Measurements from ENCODE around the gene METTL21C.
A peak's percentile ranks its signal among the peaks of the same experiment; 100 is the strongest.

Gene METTL21C

GRCh38 chr13:102667023-102667422 is 27.8 kb downstream of the METTL21C start:
- no peak for DNase-seq

- no peak for DNase-seq
These were observed 35.6 kb downstream of the METTL21C start for GRCh38 chr13:102659168-102659713.

- DNase-seq: no peak
These were observed 36.2 kb downstream of the METTL21C start for GRCh38 chr13:102658660-102659059.

GRCh38 chr13:102657630-102658029 is 37.2 kb downstream of the METTL21C start:
- DNase-seq: no peak

GRCh38 chr13:102654756-102655155 is 40.1 kb downstream of the METTL21C start:
- no peak for DNase-seq

- DNase-seq: no peak
These were observed 43.0 kb downstream of the METTL21C start for GRCh38 chr13:102651892-102652291.

- DNase-seq: no peak
These were observed 43.5 kb downstream of the METTL21C start for GRCh38 chr13:102651392-102651791.

- DNase-seq: no peak
These were observed 44.4 kb downstream of the METTL21C start for GRCh38 chr13:102650444-102650843.

GRCh38 chr13:102648046-102648445 is 46.8 kb downstream of the METTL21C start:
- no peak for DNase-seq

GRCh38 chr13:102645701-102646100 is 49.1 kb downstream of the METTL21C start:
- DNase-seq: no peak

GRCh38 chr13:102643656-102644055 is 51.2 kb downstream of the METTL21C start:
- no peak for DNase-seq

GRCh38 chr13:102642475-102642874 is 52.4 kb downstream of the METTL21C start:
- DNase-seq: peak in 28 of 56 donors; percentile 0 to 61 (median 13)

GRCh38 chr13:102642029-102642428 is 52.8 kb downstream of the METTL21C start:
- no peak for DNase-seq

GRCh38 chr13:102638741-102639140 is 56.1 kb downstream of the METTL21C start:
- DNase-seq: no peak
